IPS-20b (cell line): ENCODE data around the gene TBX6.
"Not testable (repeated sequence)": the region's sequence is repeated elsewhere in the genome, so short reads cannot be mapped to it uniquely, and the experiment has no call there.

ENCODE experiments used
- H3K27ac ChIP-seq: one replicate; pipeline ENCODE4 v1.5.1; 2013; ENCODE audit warnings: low read length
- H3K27me3 ChIP-seq: 2 replicates; pipeline ENCODE4 v1.6.1; 2013; ENCODE audit warnings: mild to moderate bottlenecking, low read length, inconsistent platforms; ENCODE audit not compliant: insufficient read depth
- H3K36me3 ChIP-seq: 2 replicates; pipeline ENCODE4 v1.6.1; 2013; ENCODE audit warnings: low read depth, mild to moderate bottlenecking, inconsistent platforms, low read length, moderate library complexity; ENCODE audit not compliant: insufficient read depth
- H3K4me1 ChIP-seq: 2 replicates; pipeline ENCODE4 v1.6.1; 2013; ENCODE audit warnings: mild to moderate bottlenecking, control low read depth, inconsistent platforms, low read length, moderate library complexity; ENCODE audit not compliant: insufficient read depth
- H3K4me3 ChIP-seq: 2 replicates; pipeline ENCODE4 v1.5.1; 2013; ENCODE audit warnings: mild to moderate bottlenecking, low read length, inconsistent platforms
- H3K9ac ChIP-seq: 2 replicates; pipeline ENCODE4 v1.6.1; 2013; ENCODE audit warnings: low read depth, mild to moderate bottlenecking, inconsistent platforms, low read length, moderate library complexity
- H3K9me3 ChIP-seq: 2 replicates; pipeline ENCODE4 v1.6.1; 2013; ENCODE audit warnings: mild to moderate bottlenecking, low read depth, low read length, inconsistent platforms; ENCODE audit not compliant: insufficient read depth

Gene TBX6

GRCh38 chr16:30091474-30092372, at the start of gene TBX6:
TSS of gene TBX6 (minus strand) at chr16:30091924. CDS start at chr16:30091193, 731 bp downstream.
- Histone ChIP-seq H3K4me1 (peaks cover 7% of the 10 kb centered on the region; the same call in 1 of the 2 replicates), H3K36me3 (peaks cover 5% of the 10 kb centered on the region), H3K4me3 (peak within 1 kb of the TSS; percentile 90), H3K27ac (no peak within 1 kb of the TSS), H3K27me3 (no peaks in the 10 kb centered on the region), H3K9me3 (peaks cover 2% of the 10 kb centered on the region), H3K9ac (peak within 1 kb of the TSS; percentile 86)

GRCh38 chr16:30139583-30140481, 48.1 kb upstream of the TBX6 start:
- H3K4me3 ChIP-seq, result no peak overlapping the region
- no peak overlapping the region for H3K27ac ChIP-seq
- H3K9ac ChIP-seq, result no peak overlapping the region

GRCh38 chr16:30137897-30138296, 46.2 kb upstream of the TBX6 start:
- Histone ChIP-seq H3K4me3 (no peak overlapping the region), H3K4me1 (no peaks in the 10 kb centered on the region), H3K9ac (no peak overlapping the region), H3K9me3 (no peaks in the 10 kb centered on the region), H3K27me3 (no peaks in the 10 kb centered on the region), H3K36me3 (no peaks in the 10 kb centered on the region), H3K27ac (no peak overlapping the region)

More at GRCh38 chr16:30139583-30140481, 48.1 kb upstream of the TBX6 start:
- H3K9me3 ChIP-seq, result no peaks in the 10 kb centered on the region
- no peaks in the 10 kb centered on the region for H3K27me3 ChIP-seq
- H3K36me3 ChIP-seq, result no peaks in the 10 kb centered on the region
- H3K4me1 ChIP-seq, result no peaks in the 10 kb centered on the region

GRCh38 chr16:30136971-30137605, 45.4 kb upstream of the TBX6 start:
- Histone ChIP-seq H3K9ac (no peak overlapping the region), H3K9me3 (no peaks in the 10 kb centered on the region), H3K36me3 (no peaks in the 10 kb centered on the region), H3K27me3 (no peaks in the 10 kb centered on the region), H3K4me3 (no peak overlapping the region), H3K27ac (no peak overlapping the region), H3K4me1 (no peaks in the 10 kb centered on the region)

GRCh38 chr16:30132591-30132990, 40.9 kb upstream of the TBX6 start:
- no peak overlapping the region for H3K9ac ChIP-seq
- H3K27me3 ChIP-seq, result no peaks in the 10 kb centered on the region
- no peak overlapping the region for H3K4me3 ChIP-seq
- no peaks in the 10 kb centered on the region for H3K36me3 ChIP-seq
- H3K4me1 ChIP-seq, result no peaks in the 10 kb centered on the region
- no peak overlapping the region for H3K27ac ChIP-seq
- no peaks in the 10 kb centered on the region for H3K9me3 ChIP-seq

- no peaks in the 10 kb centered on the region for H3K9me3 ChIP-seq
- no peak overlapping the region for H3K4me3 ChIP-seq
- no peaks in the 10 kb centered on the region for H3K36me3 ChIP-seq
- no peak overlapping the region for H3K27ac ChIP-seq
- no peak overlapping the region for H3K9ac ChIP-seq
- no peaks in the 10 kb centered on the region for H3K4me1 ChIP-seq
- no peaks in the 10 kb centered on the region for H3K27me3 ChIP-seq
Measured at GRCh38 chr16:30131869-30132475, 40.2 kb upstream of the TBX6 start.

- H3K4me3 ChIP-seq, result no peak overlapping the region
- H3K9me3 ChIP-seq, result no peaks in the 10 kb centered on the region
- no peaks in the 10 kb centered on the region for H3K27me3 ChIP-seq
- H3K36me3 ChIP-seq, result no peaks in the 10 kb centered on the region
- no peak overlapping the region for H3K9ac ChIP-seq
- no peaks in the 10 kb centered on the region for H3K4me1 ChIP-seq
- no peak overlapping the region for H3K27ac ChIP-seq
Measured at GRCh38 chr16:30127993-30128392, 36.3 kb upstream of the TBX6 start.

- not testable (repeated sequence) for H3K9ac ChIP-seq, H3K27ac ChIP-seq, H3K9me3 ChIP-seq, H3K4me1 ChIP-seq, H3K36me3 ChIP-seq, H3K4me3 ChIP-seq, H3K27me3 ChIP-seq
Measured at GRCh38 chr16:30125690-30126089, 34.0 kb upstream of the TBX6 start.

GRCh38 chr16:30124985-30125379, 33.3 kb upstream of the TBX6 start:
- Histone ChIP-seq H3K9me3 (no peaks in the 10 kb centered on the region), H3K36me3 (no peaks in the 10 kb centered on the region), H3K27ac (no peak overlapping the region), H3K4me1 (peaks cover 3% of the 10 kb centered on the region; the same call in 1 of the 2 replicates), H3K9ac (no peak overlapping the region), H3K4me3 (no peak overlapping the region), H3K27me3 (no peaks in the 10 kb centered on the region)

GRCh38 chr16:30122604-30123160, 31.0 kb upstream of the TBX6 start:
- H3K27me3 ChIP-seq, result no peaks in the 10 kb centered on the region
- no peaks in the 10 kb centered on the region for H3K9me3 ChIP-seq
- peak overlapping the region; percentile 80; the same call in 1 of the 2 replicates for H3K9ac ChIP-seq
- H3K4me3 ChIP-seq, result peak overlapping the region; percentile 86
- no peak overlapping the region for H3K27ac ChIP-seq
- peaks cover 11% of the 10 kb centered on the region; the same call in 1 of the 2 replicates for H3K36me3 ChIP-seq
- H3K4me1 ChIP-seq, result peaks cover 3% of the 10 kb centered on the region; the same call in 1 of the 2 replicates
